Stomach (tissue), 4 donors: ENCODE results near the gene STK39.

Source experiments
- CTCF ChIP-seq, 7 experiments: fragments of 450-650 bp in 4 of 7; fragments of 200-600 bp in 3 of 7; sonication (generic) in 3 of 7; IDR thresholded peaks; one replicate each; pipeline ENCODE4 v1.5.1; 2016 to 2019; ENCODE audit warnings: antibody characterized with exemption in 7 of 7, control low read depth in 2 of 7, mild to moderate bottlenecking in 1 of 7
- POLR2A ChIP-seq, 4 donors: fragments of 450-650 bp; IDR thresholded peaks; one replicate each; pipeline ENCODE4 v1.6.1; 2016; ENCODE audit warnings: antibody characterized with exemption in 4 of 4, control low read depth in 2 of 4, mild to moderate bottlenecking in 1 of 4, moderate library complexity in 1 of 4
- POLR2AphosphoS5 ChIP-seq, 3 donors: sonication (generic); formaldehyde crosslinking; IDR thresholded peaks; one replicate each; pipeline ENCODE4 v1.6.1; 2016; ENCODE audit warnings: antibody characterized with exemption in 3 of 3

DNA sequence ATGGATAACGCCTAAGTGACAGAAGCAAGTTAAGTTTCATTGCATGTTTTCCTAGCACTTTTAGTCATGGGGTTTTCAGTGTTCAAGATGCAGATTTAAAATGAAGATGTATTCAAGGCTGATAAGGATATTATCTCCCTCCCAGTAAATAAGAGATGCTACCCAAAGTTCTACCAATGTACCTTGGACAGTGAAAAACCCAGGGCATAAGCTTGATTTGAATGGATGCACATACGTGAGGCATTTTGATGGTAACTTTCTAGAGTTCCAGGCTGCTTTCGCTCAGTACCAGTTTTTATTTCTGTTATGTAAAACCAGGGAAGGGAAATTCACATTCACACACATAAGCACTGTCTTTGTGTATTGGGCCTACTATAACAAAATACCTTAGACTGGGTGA lies 90.3 kb downstream of the STK39 start:
- TF ChIP-seq CTCF (IDR thresholded peaks at IDR 0.05) (no peak), POLR2AphosphoS5 (IDR thresholded peaks at IDR 0.05) (no peak), POLR2A (IDR thresholded peaks at IDR 0.05) (no peak)
